SK-N-SH (cell line): Measurements from ENCODE around the gene HBB. TPM values are rescaled to one million over a fixed set of nuclear protein-coding genes. Genes with fewer than 3 reads are reported as not detected.

Experiments
- CTCF ChIA-PET: fragments of 300-600, 350-600 bp; formaldehyde crosslinking; extraction: SDS; loops from one replicate; lab custom pipeline; 2021; lab: Yijun Ruan, JAX
- POLR2A ChIA-PET: fragments of 350-600 bp; sonication (Branson Sonifier 250); formaldehyde crosslinking; extraction: SDS; loops from one replicate; lab custom pipeline; 2020; ENCODE audit warnings: antibody characterized with exemption, inconsistent platforms; lab: Yijun Ruan, JAX
- DNase-seq: peaks from one replicate; pipeline ENCODE4 v3.0.0; 2012
- H2AFZ ChIP-seq: fragments of 200-600 bp; sonication (generic); 2 replicates; pipeline ENCODE4 v1.8.1; 2016; ENCODE audit warnings: antibody characterized with exemption, mild to moderate bottlenecking, low read depth
- H3F3A ChIP-seq: fragments of 200-600 bp; sonication (generic); replicated peaks from 2 replicates; pipeline ENCODE3; 2016; ENCODE audit warnings: antibody characterized with exemption, mild to moderate bottlenecking; ENCODE audit not compliant: insufficient read depth
- H3K27ac ChIP-seq, 2 experiments: fragments of 200-500 bp in 1 of 2; fragments of 200-600 bp in 1 of 2; sonication (Bioruptor generic) in 1 of 2; sonication (generic), shearing (Covaris generic) in 1 of 2; 2 replicates each; pipeline versions ENCODE4 v1.5.1 to v1.6.1; 2014 to 2016; ENCODE audit warnings: low read depth in 2 of 2, inconsistent platforms in 1 of 2, low read length in 1 of 2, mild to moderate bottlenecking in 1 of 2, mixed read lengths in 1 of 2
- H3K27me3 ChIP-seq: fragments of 200-600 bp; sonication (generic), shearing (Covaris generic); 2 replicates; pipeline ENCODE4 v1.6.1; 2016; ENCODE audit warnings: mixed run types; ENCODE audit not compliant: insufficient read depth
- H3K36me3 ChIP-seq, 2 experiments: fragments of 200-500 bp in 1 of 2; fragments of 200-600 bp in 1 of 2; sonication (Bioruptor generic) in 1 of 2; sonication (generic) in 1 of 2; replicated peaks in 1 of 2; 2 replicates each; pipeline versions ENCODE3 to v1.5.1; 2014 to 2016; ENCODE audit warnings: low read length in 1 of 2, mild to moderate bottlenecking in 1 of 2; ENCODE audit not compliant: insufficient read depth in 2 of 2, control insufficient read depth in 1 of 2
- H3K4me1 ChIP-seq, 2 experiments: fragments of 200-500 bp in 1 of 2; fragments of 200-600 bp in 1 of 2; sonication (Bioruptor generic) in 1 of 2; sonication (generic), shearing (Covaris generic) in 1 of 2; 2 replicates each; pipeline versions ENCODE4 v1.5.1 to v1.6.1; 2014 to 2016; ENCODE audit warnings: low read depth in 1 of 2, low read length in 1 of 2, mixed run types in 1 of 2; ENCODE audit not compliant: insufficient read depth in 2 of 2, control insufficient read depth in 1 of 2
- H3K4me2 ChIP-seq: fragments of 200-600 bp; sonication (generic), shearing (Covaris generic); 2 replicates; pipeline ENCODE4 v1.6.1; 2017; ENCODE audit warnings: mixed run types
- H3K4me3 ChIP-seq, 2 experiments: fragments of 200-500 bp in 1 of 2; fragments of 200-600 bp in 1 of 2; sonication (Bioruptor generic) in 1 of 2; sonication (generic), shearing (Covaris generic) in 1 of 2; 2 replicates each; pipeline versions ENCODE4 v1.5.1 to v1.8.1; 2014 to 2016; ENCODE audit warnings: low read depth in 2 of 2, inconsistent platforms in 1 of 2, low read length in 1 of 2, mild to moderate bottlenecking in 1 of 2, mixed read lengths in 1 of 2, moderate library complexity in 1 of 2
- H3K79me2 ChIP-seq: fragments of 200-600 bp; sonication (generic); 2 replicates; pipeline ENCODE4 v1.8.1; 2017; ENCODE audit warnings: mild to moderate bottlenecking; ENCODE audit not compliant: insufficient read depth
- H3K9ac ChIP-seq: fragments of 200-600 bp; sonication (generic); 2 replicates; pipeline ENCODE4 v1.6.1; 2017; ENCODE audit warnings: mixed run types
- H3K9me2 ChIP-seq: fragments of 200-600 bp; sonication (generic); 2 replicates; pipeline ENCODE4 v1.6.1; 2017; ENCODE audit warnings: mixed run types
- H3K9me3 ChIP-seq: fragments of 200-600 bp; sonication (generic); 2 replicates; pipeline ENCODE4 v1.6.1; 2017; ENCODE audit warnings: mixed run types, mild to moderate bottlenecking, moderate library complexity
- H4K20me1 ChIP-seq: fragments of 200-600 bp; sonication (generic); 2 replicates; pipeline ENCODE4 v1.6.1; 2017; ENCODE audit warnings: mild to moderate bottlenecking, mixed run types; ENCODE audit not compliant: insufficient read depth
- CHD2 ChIP-seq: fragments of 150-350 bp; IDR thresholded peaks from 2 replicates; pipeline ENCODE4 v1.6.1; 2018; ENCODE audit warnings: low read length; ENCODE audit not compliant: partially characterized antibody
- ELF1 ChIP-seq: IDR thresholded peaks from 2 replicates; pipeline ENCODE4 v1.4.0; 2012
- EP300 ChIP-seq, 2 experiments: IDR thresholded peaks; 2 replicates each; pipeline versions ENCODE4 v1.4.0 to v1.6.1; 2012; ENCODE audit warnings: borderline replicate concordance in 1 of 2, low read depth in 1 of 2, low read length in 1 of 2
- EZH2phosphoT487 ChIP-seq: fragments of 200-600 bp; sonication (generic); IDR thresholded peaks from 2 replicates; pipeline ENCODE4 v1.6.1; 2017; ENCODE audit warnings: low read depth, mixed run types, mild to moderate bottlenecking, antibody characterized with exemption, moderate library complexity, borderline replicate concordance
- FOSL2 ChIP-seq: IDR thresholded peaks from 2 replicates; pipeline ENCODE4 v1.4.0; 2012; ENCODE audit warnings: low read depth, mild to moderate bottlenecking, moderate library complexity, borderline replicate concordance
- GABPA ChIP-seq: IDR thresholded peaks from 2 replicates; pipeline ENCODE4 v1.4.0; 2012; ENCODE audit warnings: low read depth, mild to moderate bottlenecking
- GATA2 ChIP-seq: sonication (generic); formaldehyde crosslinking; IDR thresholded peaks from 2 replicates; pipeline ENCODE4 v1.5.0; 2020; ENCODE audit warnings: mild to moderate bottlenecking, missing genetic modification reagents
- JUND ChIP-seq: IDR thresholded peaks from 2 replicates; pipeline ENCODE4 v1.4.0; 2012
- MEF2A ChIP-seq: IDR thresholded peaks from 2 replicates; pipeline ENCODE4 v1.4.0; 2012; ENCODE audit warnings: low read depth, borderline replicate concordance
- NFIC ChIP-seq: IDR thresholded peaks from 2 replicates; pipeline ENCODE4 v1.4.0; 2012; ENCODE audit warnings: borderline replicate concordance
- RAD21 ChIP-seq: IDR thresholded peaks from 2 replicates; pipeline ENCODE4 v1.6.1; 2012; ENCODE audit warnings: mild to moderate bottlenecking, low read length
- RCOR1 ChIP-seq: fragments of 150-350 bp; IDR thresholded peaks from 2 replicates; pipeline ENCODE4 v1.6.1; 2017; ENCODE audit warnings: antibody characterized with exemption, low read length
- RXRA ChIP-seq: IDR thresholded peaks from 2 replicates; pipeline ENCODE4 v1.4.0; 2012; ENCODE audit warnings: low read depth, mild to moderate bottlenecking, borderline replicate concordance
- SIN3A ChIP-seq: IDR thresholded peaks from 2 replicates; pipeline ENCODE4 v1.6.1; 2012; ENCODE audit warnings: low read depth, mild to moderate bottlenecking, low read length, moderate library complexity, borderline replicate concordance
- TAF1 ChIP-seq: IDR thresholded peaks from 2 replicates; pipeline ENCODE4 v1.6.1; 2012; ENCODE audit warnings: low read depth, mild to moderate bottlenecking, low read length, moderate library complexity, borderline replicate concordance
- WGBS: methylation state at CpG from one replicate; pipeline ENCODE4 v1.1.6; 2017; ENCODE audit warnings: low lambda C conversion rate; 5-methylcytosine and 5-hydroxymethylcytosine counted together
- polyA plus RNA-seq, 3 experiments: library from polyadenylated mRNA; depleted of rRNA; stranded (reverse); fragments of >200 nt; gene quantifications; 2 replicates each; pipeline ENCODE4 v1.2.3, GENCODE V29; 2012
- TF ChIP-seq, protein P1 (sequence below): IDR thresholded peaks from 2 replicates; pipeline ENCODE4 v1.4.0; 2012; ENCODE audit warnings: low read depth, borderline replicate concordance
- TF ChIP-seq, protein P2 (sequence below): fragments of 150-350 bp; IDR thresholded peaks from 2 replicates; pipeline ENCODE4 v1.6.1; 2016; ENCODE audit warnings: mild to moderate bottlenecking, low read depth, low read length
- TF ChIP-seq, protein P3 (sequence below): fragments of 200-600 bp; sonication (generic); IDR thresholded peaks from 2 replicates; pipeline ENCODE4 v1.6.1; 2017; ENCODE audit warnings: antibody characterized with exemption, mild to moderate bottlenecking, moderate library complexity
- TF ChIP-seq, protein P4 (sequence below): IDR thresholded peaks from 2 replicates; pipeline ENCODE4 v1.6.1; 2012; ENCODE audit warnings: mild to moderate bottlenecking, low read depth, low read length, moderate library complexity

HBB gene
- polyA plus RNA-seq, 1 of the 3 experiments (the other 2 are of a cell fraction), result not detected

DNA sequence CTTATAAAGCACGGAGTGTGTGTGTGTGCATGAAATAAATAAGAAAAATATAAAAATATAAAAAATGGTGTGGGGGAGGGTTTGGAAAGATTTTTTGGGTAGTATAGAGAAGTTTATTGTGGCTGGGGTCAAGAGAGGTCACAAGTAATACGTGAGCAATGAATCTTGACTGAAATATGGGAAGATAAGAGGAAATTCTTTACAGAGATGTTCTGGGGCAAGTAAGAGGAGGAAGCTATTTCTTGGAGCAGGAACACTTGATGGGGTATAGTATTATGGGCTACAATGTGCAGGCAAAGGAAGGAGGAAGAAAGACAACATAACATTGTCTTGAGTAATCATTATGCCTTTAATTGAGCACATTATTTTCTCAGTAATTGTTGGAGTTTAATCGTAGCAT is 5.3 kb upstream of the HBB start:
- no peak for DNase-seq
- Histone ChIP-seq H2AFZ (no peak overlapping the region), H3K4me1 (no peaks in the 10 kb centered on the region), H3K27me3 (no peaks in the 10 kb centered on the region), H3K79me2 (no peaks in the 10 kb centered on the region), H3K9me2 (no peaks in the 10 kb centered on the region), H3K4me3 (no peak overlapping the region), H3F3A (no peaks in the 10 kb centered on the region), H3K9ac (no peak overlapping the region), H4K20me1 (no peaks in the 10 kb centered on the region), H3K36me3 (no peaks in the 10 kb centered on the region), H3K27ac (no peak overlapping the region), H3K9me3 (no peaks in the 10 kb centered on the region), H3K4me2 (no peak overlapping the region)
- ChIA-PET CTCF (no interaction called here), POLR2A (no interaction called here)
- TF ChIP-seq, protein P1, sequence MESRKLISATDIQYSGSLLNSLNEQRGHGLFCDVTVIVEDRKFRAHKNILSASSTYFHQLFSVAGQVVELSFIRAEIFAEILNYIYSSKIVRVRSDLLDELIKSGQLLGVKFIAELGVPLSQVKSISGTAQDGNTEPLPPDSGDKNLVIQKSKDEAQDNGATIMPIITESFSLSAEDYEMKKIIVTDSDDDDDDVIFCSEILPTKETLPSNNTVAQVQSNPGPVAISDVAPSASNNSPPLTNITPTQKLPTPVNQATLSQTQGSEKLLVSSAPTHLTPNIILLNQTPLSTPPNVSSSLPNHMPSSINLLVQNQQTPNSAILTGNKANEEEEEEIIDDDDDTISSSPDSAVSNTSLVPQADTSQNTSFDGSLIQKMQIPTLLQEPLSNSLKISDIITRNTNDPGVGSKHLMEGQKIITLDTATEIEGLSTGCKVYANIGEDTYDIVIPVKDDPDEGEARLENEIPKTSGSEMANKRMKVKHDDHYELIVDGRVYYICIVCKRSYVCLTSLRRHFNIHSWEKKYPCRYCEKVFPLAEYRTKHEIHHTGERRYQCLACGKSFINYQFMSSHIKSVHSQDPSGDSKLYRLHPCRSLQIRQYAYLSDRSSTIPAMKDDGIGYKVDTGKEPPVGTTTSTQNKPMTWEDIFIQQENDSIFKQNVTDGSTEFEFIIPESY, result no peak
- no peak for TF ChIP-seq SIN3A
- TF ChIP-seq GABPA, result no peak
- TF ChIP-seq FOSL2, result no peak
- no peak for TF ChIP-seq EP300 (IDR thresholded peaks at IDR 0.05; ENCODE audit: borderline replicate concordance in 1 of 2, low read depth in 1 of 2, low read length in 1 of 2)
- TF ChIP-seq, protein P2, sequence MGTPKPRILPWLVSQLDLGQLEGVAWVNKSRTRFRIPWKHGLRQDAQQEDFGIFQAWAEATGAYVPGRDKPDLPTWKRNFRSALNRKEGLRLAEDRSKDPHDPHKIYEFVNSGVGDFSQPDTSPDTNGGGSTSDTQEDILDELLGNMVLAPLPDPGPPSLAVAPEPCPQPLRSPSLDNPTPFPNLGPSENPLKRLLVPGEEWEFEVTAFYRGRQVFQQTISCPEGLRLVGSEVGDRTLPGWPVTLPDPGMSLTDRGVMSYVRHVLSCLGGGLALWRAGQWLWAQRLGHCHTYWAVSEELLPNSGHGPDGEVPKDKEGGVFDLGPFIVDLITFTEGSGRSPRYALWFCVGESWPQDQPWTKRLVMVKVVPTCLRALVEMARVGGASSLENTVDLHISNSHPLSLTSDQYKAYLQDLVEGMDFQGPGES, result no peak
- no peak for TF ChIP-seq GATA2
- TF ChIP-seq ELF1, result no peak
- no peak for TF ChIP-seq RCOR1
- no peak for TF ChIP-seq RXRA
- TF ChIP-seq CHD2, result no peak
- no peak for TF ChIP-seq NFIC
- TF ChIP-seq, protein P3, sequence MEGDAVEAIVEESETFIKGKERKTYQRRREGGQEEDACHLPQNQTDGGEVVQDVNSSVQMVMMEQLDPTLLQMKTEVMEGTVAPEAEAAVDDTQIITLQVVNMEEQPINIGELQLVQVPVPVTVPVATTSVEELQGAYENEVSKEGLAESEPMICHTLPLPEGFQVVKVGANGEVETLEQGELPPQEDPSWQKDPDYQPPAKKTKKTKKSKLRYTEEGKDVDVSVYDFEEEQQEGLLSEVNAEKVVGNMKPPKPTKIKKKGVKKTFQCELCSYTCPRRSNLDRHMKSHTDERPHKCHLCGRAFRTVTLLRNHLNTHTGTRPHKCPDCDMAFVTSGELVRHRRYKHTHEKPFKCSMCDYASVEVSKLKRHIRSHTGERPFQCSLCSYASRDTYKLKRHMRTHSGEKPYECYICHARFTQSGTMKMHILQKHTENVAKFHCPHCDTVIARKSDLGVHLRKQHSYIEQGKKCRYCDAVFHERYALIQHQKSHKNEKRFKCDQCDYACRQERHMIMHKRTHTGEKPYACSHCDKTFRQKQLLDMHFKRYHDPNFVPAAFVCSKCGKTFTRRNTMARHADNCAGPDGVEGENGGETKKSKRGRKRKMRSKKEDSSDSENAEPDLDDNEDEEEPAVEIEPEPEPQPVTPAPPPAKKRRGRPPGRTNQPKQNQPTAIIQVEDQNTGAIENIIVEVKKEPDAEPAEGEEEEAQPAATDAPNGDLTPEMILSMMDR, result no peak
- TF ChIP-seq EZH2phosphoT487, result no peak
- TF ChIP-seq MEF2A, result no peak
- no peak for TF ChIP-seq TAF1
- TF ChIP-seq, protein P4, sequence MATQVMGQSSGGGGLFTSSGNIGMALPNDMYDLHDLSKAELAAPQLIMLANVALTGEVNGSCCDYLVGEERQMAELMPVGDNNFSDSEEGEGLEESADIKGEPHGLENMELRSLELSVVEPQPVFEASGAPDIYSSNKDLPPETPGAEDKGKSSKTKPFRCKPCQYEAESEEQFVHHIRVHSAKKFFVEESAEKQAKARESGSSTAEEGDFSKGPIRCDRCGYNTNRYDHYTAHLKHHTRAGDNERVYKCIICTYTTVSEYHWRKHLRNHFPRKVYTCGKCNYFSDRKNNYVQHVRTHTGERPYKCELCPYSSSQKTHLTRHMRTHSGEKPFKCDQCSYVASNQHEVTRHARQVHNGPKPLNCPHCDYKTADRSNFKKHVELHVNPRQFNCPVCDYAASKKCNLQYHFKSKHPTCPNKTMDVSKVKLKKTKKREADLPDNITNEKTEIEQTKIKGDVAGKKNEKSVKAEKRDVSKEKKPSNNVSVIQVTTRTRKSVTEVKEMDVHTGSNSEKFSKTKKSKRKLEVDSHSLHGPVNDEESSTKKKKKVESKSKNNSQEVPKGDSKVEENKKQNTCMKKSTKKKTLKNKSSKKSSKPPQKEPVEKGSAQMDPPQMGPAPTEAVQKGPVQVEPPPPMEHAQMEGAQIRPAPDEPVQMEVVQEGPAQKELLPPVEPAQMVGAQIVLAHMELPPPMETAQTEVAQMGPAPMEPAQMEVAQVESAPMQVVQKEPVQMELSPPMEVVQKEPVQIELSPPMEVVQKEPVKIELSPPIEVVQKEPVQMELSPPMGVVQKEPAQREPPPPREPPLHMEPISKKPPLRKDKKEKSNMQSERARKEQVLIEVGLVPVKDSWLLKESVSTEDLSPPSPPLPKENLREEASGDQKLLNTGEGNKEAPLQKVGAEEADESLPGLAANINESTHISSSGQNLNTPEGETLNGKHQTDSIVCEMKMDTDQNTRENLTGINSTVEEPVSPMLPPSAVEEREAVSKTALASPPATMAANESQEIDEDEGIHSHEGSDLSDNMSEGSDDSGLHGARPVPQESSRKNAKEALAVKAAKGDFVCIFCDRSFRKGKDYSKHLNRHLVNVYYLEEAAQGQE, result no peak
- TF ChIP-seq RAD21, result no peak
- TF ChIP-seq JUND, result no peak
- 10% methylated on average over 3 of the region's 3 CpGs for WGBS
